Ishikawa (cell line): ENCODE data around the gene RSPH9.

Experiments
- CEBPB ChIP-seq: IDR thresholded peaks from 2 replicates; pipeline ENCODE4 v1.6.1; 2012
- CREB1 ChIP-seq: IDR thresholded peaks from 2 replicates; pipeline ENCODE4 v1.6.1; 2012; ENCODE audit warnings: low read depth
- EGR1 ChIP-seq: IDR thresholded peaks from 2 replicates; pipeline ENCODE4 v1.6.1; 2012
- EP300 ChIP-seq: IDR thresholded peaks from 2 replicates; pipeline ENCODE4 v1.6.1; 2012; ENCODE audit warnings: borderline replicate concordance
- FOXM1 ChIP-seq: IDR thresholded peaks from 2 replicates; pipeline ENCODE4 v1.6.1; 2012; ENCODE audit warnings: low read depth, borderline replicate concordance
- MAX ChIP-seq: IDR thresholded peaks from 2 replicates; pipeline ENCODE4 v1.6.1; 2012
- NFIC ChIP-seq: IDR thresholded peaks from 2 replicates; pipeline ENCODE4 v1.6.1; 2012
- RAD21 ChIP-seq: IDR thresholded peaks from 2 replicates; pipeline ENCODE4 v1.6.1; 2012; ENCODE audit warnings: low read depth
- REST ChIP-seq: IDR thresholded peaks from 2 replicates; pipeline ENCODE4 v1.6.1; 2012; ENCODE audit warnings: low read depth, mild to moderate bottlenecking
- TAF1 ChIP-seq: IDR thresholded peaks from 2 replicates; pipeline ENCODE4 v1.6.1; 2012; ENCODE audit warnings: low read depth, mild to moderate bottlenecking
- TCF12 ChIP-seq: IDR thresholded peaks from 2 replicates; pipeline ENCODE4 v1.6.1; 2012; ENCODE audit warnings: low read depth
- USF1 ChIP-seq: IDR thresholded peaks from 2 replicates; pipeline ENCODE4 v1.6.1; 2012
- YY1 ChIP-seq: IDR thresholded peaks from 2 replicates; pipeline ENCODE4 v1.6.1; 2012; ENCODE audit warnings: low read depth

GRCh38 chr6:43683708-43684455, 39.0 kb downstream of the RSPH9 start:
- TF ChIP-seq EP300 (no peak), TCF12 (no peak), CEBPB (no peak), EGR1 (no peak), FOXM1 (no peak), USF1 (no peak), TAF1 (no peak), YY1 (no peak), RAD21 (no peak), MAX (no peak), REST (no peak), CREB1 (no peak), NFIC (no peak)
